Bronchial epithelial cell (primary cell): ENCODE data around the gene LONP1. TPM values are rescaled to one million over a fixed set of nuclear protein-coding genes. Genes with fewer than 3 reads are reported as not detected.
A peak's percentile ranks its signal among the peaks of the same experiment; 100 is the strongest.

Source experiments
- DNase-seq: peaks from one replicate; pipeline ENCODE4 v3.0.0-alpha.2; 2010; ENCODE audit warnings: low read depth
- FAIRE-seq: peaks from 2 replicates; lab custom pipeline; 2011; peaks lifted over from hg19 to GRCh38; lab: Jason Lieb, UNC
- H3K27me3 ChIP-seq: 2 replicates; pipeline ENCODE4 v1.5.1; 2011; ENCODE audit warnings: low read length; ENCODE audit not compliant: control insufficient read depth, insufficient read depth
- H3K36me3 ChIP-seq: 2 replicates; pipeline ENCODE4 v1.5.1; 2011; ENCODE audit warnings: low read length; ENCODE audit not compliant: control insufficient read depth, insufficient read depth
- H3K4me3 ChIP-seq: 2 replicates; pipeline ENCODE4 v1.5.1; 2011; ENCODE audit warnings: mild to moderate bottlenecking, low read depth, low read length, control low read depth
- CTCF ChIP-seq: IDR thresholded peaks from 2 replicates; pipeline ENCODE4 v1.5.1; 2011; ENCODE audit warnings: mild to moderate bottlenecking, moderate library complexity, low read length, control low read depth, inconsistent platforms; ENCODE audit not compliant: insufficient read depth, severe bottlenecking
- total RNA-seq: library from RNA; depleted of rRNA; stranded (reverse); fragments of >200 nt; gene quantifications from 2 replicates; pipeline ENCODE4 v1.2.1, GENCODE V29; 2014

LONP1 gene
- total RNA-seq, 1 donor from 2014 or later = 220 TPM

- no peaks in the 10 kb centered on the region for H3K27me3 ChIP-seq
- DNase-seq = peak; percentile 97
- TF ChIP-seq CTCF = no peak
- H3K36me3 ChIP-seq = peaks cover 5% of the 10 kb centered on the region
- no peak for FAIRE-seq
- peak within 1 kb of the TSS; percentile 80 for H3K4me3 ChIP-seq
Measured at GRCh38 chr19:5680437-5681368, 39.2 kb downstream of the LONP1 start, which contains the start of the genes HSD11B1L and MICOS13. TSS of gene HSD11B1L (plus strand) at chr19:5681027. CDS start at chr19:5684833, 3,806 bp downstream. TSS of gene MICOS13 (minus strand) at chr19:5680516. CDS start at chr19:5680486, 30 bp downstream.

GRCh38 chr19:5680084-5680436 is 39.9 kb downstream of the LONP1 start:
- no peak for DNase-seq
- no peak for TF ChIP-seq CTCF
- Histone ChIP-seq H3K36me3 (peaks cover 5% of the 10 kb centered on the region), H3K27me3 (no peaks in the 10 kb centered on the region), H3K4me3 (peak overlapping the region; percentile 80)
- FAIRE-seq = no peak

- FAIRE-seq = no peak
- DNase-seq = no peak
- Histone ChIP-seq H3K36me3 (peaks cover 5% of the 10 kb centered on the region), H3K27me3 (no peaks in the 10 kb centered on the region), H3K4me3 (peak overlapping the region; percentile 80)
- TF ChIP-seq CTCF = no peak
Measured at GRCh38 chr19:5679289-5680083, 40.5 kb downstream of the LONP1 start.

- no peak for TF ChIP-seq CTCF
- FAIRE-seq (no peak), DNase-seq (no peak)
- H3K36me3 ChIP-seq = peaks cover 5% of the 10 kb centered on the region
- H3K27me3 ChIP-seq = no peaks in the 10 kb centered on the region
- no peak overlapping the region for H3K4me3 ChIP-seq
Measured at GRCh38 chr19:5678071-5678718, 41.8 kb downstream of the LONP1 start.

- Histone ChIP-seq H3K4me3 (no peak overlapping the region), H3K27me3 (no peaks in the 10 kb centered on the region), H3K36me3 (peaks cover 5% of the 10 kb centered on the region)
- TF ChIP-seq CTCF = no peak
- no peak for DNase-seq
- no peak for FAIRE-seq
Measured at GRCh38 chr19:5677580-5677979, 42.4 kb downstream of the LONP1 start.
